HepG2 (cell line): ENCODE results near the gene TOR1AIP1. TPM values are rescaled to one million over a fixed set of nuclear protein-coding genes. Genes with fewer than 3 reads are reported as not detected.

ENCODE experiments used
- BRD4 ChIP-seq: sonication (generic); formaldehyde crosslinking; IDR thresholded peaks from 2 replicates; pipeline ENCODE4 v1.4.0; 2020; ENCODE audit warnings: missing genetic modification reagents
- CTCF ChIP-seq: sonication (generic); formaldehyde crosslinking; IDR thresholded peaks from 2 replicates; pipeline ENCODE4 v1.5.0; 2020; ENCODE audit warnings: mild to moderate bottlenecking, missing genetic modification reagents, moderate library complexity
- DPF2 ChIP-seq: sonication (generic); formaldehyde crosslinking; IDR thresholded peaks from 2 replicates; pipeline ENCODE4 v1.4.0; 2020; ENCODE audit warnings: mild to moderate bottlenecking, low read depth, missing genetic modification reagents, borderline replicate concordance
- FLYWCH1 ChIP-seq: sonication (generic); formaldehyde crosslinking; IDR thresholded peaks from 2 replicates; pipeline ENCODE4 v1.8.1; 2023; ENCODE audit warnings: mild to moderate bottlenecking, missing genetic modification reagents
- FOXA3 ChIP-seq: IDR thresholded peaks from 2 replicates; pipeline ENCODE4 v1.6.1; 2016; ENCODE audit warnings: missing genetic modification reagents, missing compliant biosample characterization
- IRF9 ChIP-seq: sonication (generic); formaldehyde crosslinking; IDR thresholded peaks from 2 replicates; pipeline ENCODE4 v1.8.0; 2022; ENCODE audit warnings: missing genetic modification reagents, mild to moderate bottlenecking, borderline replicate concordance
- KAT7 ChIP-seq: IDR thresholded peaks from 2 replicates; pipeline ENCODE4 v1.6.1; 2018; ENCODE audit warnings: borderline replicate concordance, missing compliant biosample characterization
- PRDM4 ChIP-seq: sonication (generic); formaldehyde crosslinking; IDR thresholded peaks from 2 replicates; pipeline ENCODE4 v1.9.0; 2021; ENCODE audit warnings: missing genetic modification reagents, borderline replicate concordance
- SNAPC5 ChIP-seq: sonication (generic); formaldehyde crosslinking; IDR thresholded peaks from 2 replicates; pipeline ENCODE4 v1.8.1; 2023; ENCODE audit warnings: mild to moderate bottlenecking, missing genetic modification reagents, borderline replicate concordance
- TGIF2 ChIP-seq: IDR thresholded peaks from 2 replicates; pipeline ENCODE4 v1.6.1; 2016; ENCODE audit warnings: control low read depth, missing compliant biosample characterization
- TP53 ChIP-seq: sonication (generic); formaldehyde crosslinking; conservative IDR thresholded peaks from 2 replicates; pipeline ENCODE4 v1.4.0; 2020; ENCODE audit warnings: missing genetic modification reagents
- ZFP82 ChIP-seq: sonication (generic); formaldehyde crosslinking; IDR thresholded peaks from 2 replicates; pipeline ENCODE4 v1.5.1; 2020; ENCODE audit warnings: mild to moderate bottlenecking, missing genetic modification reagents, borderline replicate concordance
- ZMAT3 ChIP-seq: sonication (generic); formaldehyde crosslinking; conservative IDR thresholded peaks from 2 replicates; pipeline ENCODE4 v1.7.0; 2021; ENCODE audit warnings: missing genetic modification reagents
- ZNF235 ChIP-seq: sonication (generic); formaldehyde crosslinking; IDR thresholded peaks from 2 replicates; pipeline ENCODE4 v1.8.1; 2023; ENCODE audit warnings: mild to moderate bottlenecking, missing genetic modification reagents, borderline replicate concordance
- ZNF331 ChIP-seq: sonication (generic); formaldehyde crosslinking; IDR thresholded peaks from 2 replicates; pipeline ENCODE4 v1.4.0; 2020; ENCODE audit warnings: missing genetic modification reagents
- ZNF383 ChIP-seq: sonication (generic); formaldehyde crosslinking; IDR thresholded peaks from 2 replicates; pipeline ENCODE4 v1.4.0; 2020; ENCODE audit warnings: missing genetic modification reagents, mild to moderate bottlenecking, borderline replicate concordance
- ZNF567 ChIP-seq: sonication (generic); formaldehyde crosslinking; IDR thresholded peaks from 2 replicates; pipeline ENCODE4 v1.8.1; 2023; ENCODE audit warnings: mild to moderate bottlenecking, missing genetic modification reagents, borderline replicate concordance
- ZNF670 ChIP-seq: sonication (generic); formaldehyde crosslinking; IDR thresholded peaks from 2 replicates; pipeline ENCODE4 v1.8.0; 2022; ENCODE audit warnings: mild to moderate bottlenecking, missing genetic modification reagents, borderline replicate concordance
- ZNF674 ChIP-seq: sonication (generic); formaldehyde crosslinking; IDR thresholded peaks from 2 replicates; pipeline ENCODE4 v1.5.0; 2020; ENCODE audit warnings: low read depth, mild to moderate bottlenecking, missing genetic modification reagents
- ZNF766 ChIP-seq: sonication (generic); formaldehyde crosslinking; IDR thresholded peaks from 2 replicates; pipeline ENCODE4 v1.5.0; 2020; ENCODE audit warnings: missing genetic modification reagents, borderline replicate concordance
- ZNF879 ChIP-seq: sonication (generic); formaldehyde crosslinking; IDR thresholded peaks from 2 replicates; pipeline ENCODE4 v1.8.1; 2023; ENCODE audit warnings: missing genetic modification reagents
- ZSCAN5A ChIP-seq: sonication (generic); formaldehyde crosslinking; IDR thresholded peaks from 2 replicates; pipeline ENCODE4 v1.8.0; 2022; ENCODE audit warnings: mild to moderate bottlenecking, missing genetic modification reagents, borderline replicate concordance
- polyA plus RNA-seq, 8 experiments: library from polyadenylated mRNA; depleted of rRNA in 3 of 8; stranded (reverse) in 7 of 8; unstranded in 1 of 8; fragments of >200 nt; fragmentation: Illumina TruSeq in 4 of 8; extraction: Trizol in 4 of 8; gene quantifications; 2 replicates each; pipeline versions ENCODE4 v1.2.1 to v1.2.3, GENCODE V29; 2011 to 2016; ENCODE audit warnings: low read depth in 4 of 8, missing spikeins in 1 of 8, mixed read lengths in 1 of 8; ENCODE audit not compliant: insufficient read depth in 1 of 8
- total RNA-seq, 5 experiments: library from RNA; depleted of rRNA; stranded (reverse); fragments of >200 nt; fragmentation: Illumina TruSeq; extraction: Trizol; gene quantifications; 2 replicates each; pipeline ENCODE4 v1.2.3, GENCODE V29; 2016; ENCODE audit warnings: low read depth in 1 of 5

The TOR1AIP1 gene
- total and polyA plus RNA-seq, 2 of the 13 experiments (the other 11 are each of a cell fraction or from before 2014, with no cell fraction given), result 15.6 to 29.0 TPM

GRCh38 chr1:179954493-179955286 is 72.6 kb downstream of the TOR1AIP1 start, which contains the start of gene CEP350 (continued):
- TF ChIP-seq ZMAT3 (peak; percentile 80), FLYWCH1 (CRISPR knock-in tag) (no peak), ZNF670 (CRISPR knock-in tag) (peak; percentile 76; the same call in 1 of the 2 replicates), ZNF766 (0 out of 2 replicates have a peak, but pooled peaks have one; percentile 25), ZNF383 (CRISPR knock-in tag) (peak; percentile 46; the same call in 1 of the 2 replicates), FOXA3 (CRISPR knock-in tag) (peak; percentile 77), ZNF567 (peak; percentile 24; the same call in 1 of the 2 replicates), ZSCAN5A (CRISPR knock-in tag) (peak; percentile 88; the same call in 1 of the 2 replicates), ZNF879 (CRISPR knock-in tag) (peak; percentile 89), KAT7 (CRISPR knock-in tag) (peak; percentile 95), ZNF331 (CRISPR knock-in tag) (peak; percentile 82), ZNF674 (CRISPR knock-in tag) (no peak), ZNF235 (CRISPR knock-in tag) (peak; percentile 37; the same call in 1 of the 2 replicates), SNAPC5 (CRISPR knock-in tag) (no peak; the same call in 1 of the 2 replicates), CTCF (CRISPR knock-in tag) (0 out of 2 replicates have a peak, but pooled peaks have one; percentile 10), ZFP82 (CRISPR knock-in tag) (peak; percentile 88), TP53 (CRISPR knock-in tag) (no peak), BRD4 (CRISPR knock-in tag) (peak; percentile 79; the same call in 1 of the 2 replicates), TGIF2 (CRISPR knock-in tag) (0 out of 2 replicates have a peak, but pooled peaks have one; percentile 41), IRF9 (CRISPR knock-in tag) (peak; percentile 56; the same call in 1 of the 2 replicates), PRDM4 (no peak), DPF2 (CRISPR knock-in tag) (no peak)
